HG03378 (cell line): Measurements from ENCODE around the gene NBAS.
A peak's percentile ranks its signal among the peaks of the same experiment; 100 is the strongest.
"Not testable (repeated sequence)": the region's sequence is repeated elsewhere in the genome, so short reads cannot be mapped to it uniquely, and the experiment has no call there.

Experiments used
- ATAC-seq: cut with Tn5 transposase; IDR thresholded peaks from one replicate; pipeline ENCODE4 v1.9.1; 2021; ENCODE audit warnings: mild to moderate bottlenecking, moderate library complexity; ENCODE audit not compliant: unreplicated experiment

Gene NBAS

DNA sequence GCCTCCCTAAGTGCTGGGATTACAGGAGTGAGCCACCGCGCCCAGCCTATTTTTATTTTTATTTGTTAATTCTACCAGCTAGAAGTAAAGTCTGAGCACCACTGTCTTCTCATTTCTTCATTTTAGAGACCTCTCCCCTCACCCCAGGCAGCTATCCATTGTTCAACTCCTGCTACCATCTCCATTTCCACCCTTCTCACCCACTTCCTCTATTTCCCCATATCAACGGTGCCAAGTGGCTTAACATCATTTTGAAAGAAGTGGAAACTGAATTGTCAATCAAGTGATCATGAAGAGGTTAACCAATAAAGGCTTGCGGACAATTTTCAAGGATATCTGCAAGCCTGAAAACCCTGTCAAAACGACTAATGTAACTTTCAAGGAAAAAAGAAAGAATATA lies 323.1 kb downstream of the NBAS start:
- no peak for ATAC-seq

- ATAC-seq: no peak
Measured at GRCh38 chr2:15230599-15231192, 330.4 kb downstream of the NBAS start.

DNA sequence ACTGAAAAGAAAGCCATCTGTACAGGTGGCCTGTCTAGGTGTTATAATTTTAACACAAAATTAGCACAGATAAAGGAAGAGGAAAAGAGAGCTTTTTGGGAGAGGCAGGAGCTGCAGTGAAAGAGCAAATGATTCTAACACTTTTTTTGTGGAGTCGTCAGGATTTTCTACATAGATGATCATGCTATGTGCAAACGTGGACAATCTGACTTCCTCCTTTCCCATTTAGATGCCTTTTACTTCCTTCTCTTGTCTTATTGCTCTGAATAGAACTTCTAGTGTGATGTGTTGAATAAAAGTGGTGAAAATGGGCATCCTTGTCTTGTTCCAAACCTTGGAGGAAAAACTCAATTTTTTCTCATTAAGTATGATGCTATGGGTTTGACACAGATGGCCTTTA lies 334.5 kb downstream of the NBAS start:
- ATAC-seq: no peak

GRCh38 chr2:15225131-15225530 lies 336.0 kb downstream of the NBAS start:
- ATAC-seq: no peak

GRCh38 chr2:15224641-15225040 lies 336.5 kb downstream of the NBAS start:
- ATAC-seq: no peak

- peak; percentile 59 for ATAC-seq
Measured at GRCh38 chr2:15223887-15224286, 337.2 kb downstream of the NBAS start.

- no peak for ATAC-seq
Measured at GRCh38 chr2:15222856-15223255, 338.3 kb downstream of the NBAS start.

- no peak for ATAC-seq
Measured at GRCh38 chr2:15220603-15221002, 340.5 kb downstream of the NBAS start.

GRCh38 chr2:15218423-15219086 lies 342.6 kb downstream of the NBAS start:
- no peak for ATAC-seq

GRCh38 chr2:15212249-15212648 lies 348.9 kb downstream of the NBAS start:
- no peak for ATAC-seq

DNA sequence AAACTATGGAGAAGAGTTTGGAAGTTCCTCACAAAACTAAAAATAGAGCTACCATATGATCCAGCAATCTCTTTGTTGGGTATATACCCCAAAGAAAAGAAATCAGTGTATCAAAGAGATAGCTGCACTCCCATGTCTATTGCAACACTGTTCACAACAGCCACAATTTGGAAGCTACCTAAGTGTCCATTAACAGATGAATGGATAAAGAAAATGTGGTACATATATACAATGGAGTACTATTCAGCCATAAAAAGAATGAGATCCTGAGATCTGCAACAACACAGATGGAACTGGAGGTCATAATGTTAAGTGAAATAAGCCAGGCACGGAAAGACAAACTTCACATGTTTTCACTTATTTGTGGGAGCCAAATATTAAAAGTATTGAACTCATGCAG lies 350.6 kb downstream of the NBAS start:
- ATAC-seq: not testable (repeated sequence)

DNA sequence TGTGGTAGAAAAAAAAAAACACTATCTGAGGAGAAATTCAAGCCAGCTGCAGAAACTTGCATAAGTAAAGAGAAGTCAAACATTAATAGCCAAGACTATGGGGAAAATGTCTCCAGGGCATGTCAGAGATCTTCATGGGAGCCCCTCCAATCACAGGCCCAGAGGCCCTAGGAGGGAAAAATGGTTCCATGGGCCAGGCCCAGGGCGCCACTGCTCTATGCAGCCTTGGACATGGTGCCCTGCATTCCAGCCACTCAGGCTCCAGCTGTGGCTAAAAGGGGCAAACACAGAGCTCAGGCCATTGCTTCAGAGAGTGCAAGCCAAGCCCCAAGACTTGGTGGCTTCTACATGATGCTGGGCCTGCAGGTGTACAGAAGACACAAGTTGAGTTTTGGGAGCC lies 354.7 kb downstream of the NBAS start:
- no peak for ATAC-seq

- ATAC-seq: no peak
Measured at GRCh38 chr2:15205562-15205961, 355.6 kb downstream of the NBAS start.

GRCh38 chr2:15201009-15201408 lies 360.1 kb downstream of the NBAS start:
- no peak for ATAC-seq

- ATAC-seq: no peak
Measured at GRCh38 chr2:15200581-15200980, 360.6 kb downstream of the NBAS start.

DNA sequence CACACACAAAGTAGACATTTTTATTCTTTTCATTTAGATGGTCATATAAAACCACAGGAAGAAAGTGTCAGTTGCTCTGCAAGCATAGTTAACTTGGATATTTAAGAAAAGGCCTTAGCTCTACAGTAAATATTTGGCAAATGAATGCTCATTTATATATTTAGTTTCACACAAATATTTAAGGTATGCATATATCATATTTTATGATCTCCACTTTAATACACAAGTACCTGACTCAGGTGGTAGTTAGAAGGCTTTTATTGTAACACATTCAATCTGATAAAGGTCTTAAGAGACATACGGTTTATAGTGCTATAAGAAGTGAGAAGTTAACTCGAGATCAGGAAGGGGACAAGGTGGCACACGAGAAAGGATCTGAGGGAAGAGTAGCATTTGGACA lies 363.1 kb downstream of the NBAS start:
- no peak for ATAC-seq

GRCh38 chr2:15195813-15196212 lies 365.3 kb downstream of the NBAS start:
- no peak for ATAC-seq

GRCh38 chr2:15191789-15192188 lies 369.3 kb downstream of the NBAS start:
- ATAC-seq: no peak

GRCh38 chr2:15189216-15189615 lies 371.9 kb downstream of the NBAS start:
- ATAC-seq: no peak

GRCh38 chr2:15187702-15188101 lies 373.4 kb downstream of the NBAS start:
- ATAC-seq: no peak

GRCh38 chr2:15186118-15186517 lies 375.0 kb downstream of the NBAS start:
- ATAC-seq: no peak

DNA sequence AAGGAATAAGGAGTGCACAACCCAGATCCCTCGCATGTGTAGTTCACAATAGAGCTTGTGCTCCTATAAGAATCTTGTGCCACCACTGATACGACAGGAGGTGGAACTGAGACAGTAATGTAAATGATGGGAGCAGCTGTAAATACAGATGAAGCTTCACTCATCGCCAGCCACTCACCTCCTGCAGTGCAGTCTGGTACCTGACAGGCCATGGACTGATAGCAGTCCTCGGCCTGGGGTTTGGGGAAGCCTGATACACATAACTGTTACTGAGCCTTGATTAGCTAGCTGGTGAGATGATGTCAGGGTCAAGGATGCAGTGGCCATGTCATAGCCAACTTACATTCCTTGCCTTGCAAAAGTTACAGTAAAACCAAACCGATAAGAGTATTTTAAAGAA lies 376.6 kb downstream of the NBAS start:
- ATAC-seq: no peak

GRCh38 chr2:15182275-15182674 lies 378.9 kb downstream of the NBAS start:
- ATAC-seq: no peak
